Inflammatory macrophage (primary cell): ENCODE measurements around the gene ABCB8.
"Not testable (repeated sequence)": the region's sequence is repeated elsewhere in the genome, so short reads cannot be mapped to it uniquely, and the experiment has no call there.

ENCODE experiments used
- DNase-seq, 2 donors: peaks; one replicate each; pipeline ENCODE4 v3.0.0-alpha.2; 2020 to 2022

Gene ABCB8

GRCh38 chr7:151014950-151015349 lies 13.3 kb upstream of the ABCB8 start:
- DNase-seq, result peak in 1 of 2 donors; percentile 31

- DNase-seq, result no peak
Measured at GRCh38 chr7:151015967-151016366, 12.3 kb upstream of the ABCB8 start.

GRCh38 chr7:151016505-151016904 lies 11.7 kb upstream of the ABCB8 start:
- DNase-seq, result no peak

DNA sequence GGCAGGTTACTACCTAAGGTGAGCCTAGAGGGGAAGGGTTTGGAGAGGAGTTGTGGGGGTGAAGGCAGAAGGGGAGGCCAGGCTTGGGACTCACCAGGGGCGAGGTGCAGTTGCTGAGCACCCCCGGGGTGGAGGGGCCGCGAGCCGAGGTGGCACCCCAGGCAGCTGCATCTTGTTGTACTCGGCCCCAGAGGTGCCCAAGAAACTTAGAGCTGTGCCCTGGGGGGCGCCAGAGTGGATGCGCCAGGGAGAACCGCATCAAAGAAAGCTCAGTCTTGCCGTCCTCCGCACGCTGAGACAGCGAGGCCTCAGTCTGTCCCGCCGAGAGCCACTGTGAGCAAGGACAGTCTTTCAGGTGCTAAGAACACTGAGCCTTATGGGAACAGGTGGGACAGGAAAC lies 11.3 kb upstream of the ABCB8 start:
- DNase-seq, result no peak

DNA sequence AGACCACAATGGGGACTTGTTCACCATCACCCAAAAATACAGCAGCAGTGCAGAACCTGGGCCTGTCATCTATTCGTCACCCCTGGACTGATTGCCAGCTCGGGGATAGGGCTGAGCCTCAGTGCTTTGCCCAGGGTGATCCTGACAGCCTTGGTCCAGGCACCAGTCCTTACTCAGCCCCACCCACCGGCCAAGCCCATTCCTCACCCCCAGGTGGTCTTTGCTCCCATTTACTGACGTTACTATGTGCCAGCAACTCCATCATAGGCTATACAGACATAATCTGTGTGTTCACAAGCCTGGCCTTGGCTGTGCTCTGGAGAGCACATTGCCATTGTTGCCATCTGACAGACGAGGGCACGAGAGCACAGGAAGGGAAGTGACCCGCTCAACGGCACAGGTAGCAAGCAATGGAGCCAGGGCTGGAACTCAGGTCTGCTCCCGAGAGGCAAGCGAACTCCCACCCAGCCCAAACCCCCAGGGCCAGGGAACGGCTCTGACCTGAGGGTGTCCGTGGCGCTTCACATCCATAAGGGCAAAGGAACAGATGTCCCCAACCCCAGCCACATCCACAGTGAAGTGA lies 10.8 kb upstream of the ABCB8 start:
- DNase-seq, result no peak

DNA sequence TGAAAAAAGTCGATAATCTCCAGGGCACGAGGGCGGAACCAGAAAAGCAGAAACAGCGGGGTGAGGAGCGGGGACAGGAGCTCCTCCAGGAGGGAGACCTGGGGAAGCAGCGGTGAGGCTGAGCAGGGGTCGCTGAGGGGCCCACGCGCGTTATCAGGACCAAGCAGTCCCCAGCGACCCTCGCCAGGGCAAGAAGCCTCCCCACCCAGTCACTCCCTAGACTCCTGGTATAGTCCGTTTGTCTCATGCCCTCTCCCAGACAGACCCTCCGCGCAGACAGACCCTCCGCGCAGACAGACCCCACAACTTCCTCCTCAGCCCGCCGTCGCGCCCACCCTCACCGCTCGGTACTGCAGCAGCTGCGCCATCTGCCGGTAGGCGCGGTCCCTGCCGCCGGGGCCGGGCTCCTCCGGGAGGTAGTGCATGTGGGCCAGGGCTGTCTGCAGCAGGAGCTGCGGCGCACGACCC lies 10.3 kb upstream of the ABCB8 start:
- peak; percentile 37 to 44 for DNase-seq

GRCh38 chr7:151018421-151019129 lies 9.7 kb upstream of the ABCB8 start:
- no peak for DNase-seq

- no peak for DNase-seq
Measured at GRCh38 chr7:151019130-151019447, 9.2 kb upstream of the ABCB8 start.

- DNase-seq, result no peak
Measured at GRCh38 chr7:151020231-151020630, 8.0 kb upstream of the ABCB8 start.

DNA sequence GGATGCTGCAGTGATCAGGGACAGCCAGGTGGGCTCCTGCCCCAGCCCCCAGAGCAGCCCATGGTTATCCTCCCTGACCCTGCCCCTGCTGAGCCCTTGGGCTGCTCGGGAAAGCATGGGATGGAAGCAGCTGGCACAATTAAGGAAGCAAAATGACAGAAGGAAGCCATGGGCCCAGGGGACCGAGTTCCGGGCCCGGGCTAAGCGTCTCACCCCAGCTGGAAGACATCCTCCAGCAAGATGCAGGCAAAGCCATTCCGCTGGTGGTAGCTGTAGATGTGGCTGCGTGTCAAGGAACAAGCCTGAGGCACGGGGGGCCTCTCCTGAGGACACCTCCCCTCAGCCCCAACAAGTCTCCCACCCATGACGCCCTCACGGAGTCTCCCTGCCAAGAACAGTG lies 5.0 kb upstream of the ABCB8 start:
- no peak for DNase-seq

DNA sequence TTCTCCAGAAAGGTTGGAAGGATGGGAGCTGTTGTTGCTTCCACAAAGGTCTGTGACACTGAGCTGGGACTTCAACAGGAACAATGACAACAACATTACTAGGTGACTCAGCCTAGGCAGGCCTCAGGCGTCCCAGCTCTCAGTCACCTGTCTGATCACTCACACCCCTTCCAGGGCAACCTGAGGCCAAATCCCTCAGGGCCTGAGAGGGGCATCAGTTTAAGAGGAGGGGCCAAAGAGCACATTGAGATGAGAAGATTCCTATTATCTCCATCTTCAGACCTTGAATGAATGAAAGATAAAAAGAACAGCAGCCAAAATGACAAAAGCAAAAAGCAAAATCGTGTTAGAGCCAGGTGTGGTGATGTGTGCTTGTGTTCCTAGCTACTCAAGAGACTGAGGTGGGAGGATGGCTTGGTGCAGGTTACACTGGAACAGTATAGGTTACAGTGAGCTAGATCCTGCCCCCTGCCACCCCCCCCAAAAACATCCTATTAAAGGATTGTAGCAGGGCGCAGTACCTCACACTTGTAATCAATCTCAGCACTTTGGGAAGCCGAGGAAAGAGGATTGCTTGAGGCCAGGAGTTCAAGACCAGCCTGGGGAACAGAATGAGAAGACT lies 3.7 kb upstream of the ABCB8 start, which contains the start of gene ATG9B:
Gene ATG9B (minus strand): TSS at position 60 of the 622 bp plus-strand sequence. CDS start 71 bp downstream, outside the sequence.
- no peak for DNase-seq

DNA sequence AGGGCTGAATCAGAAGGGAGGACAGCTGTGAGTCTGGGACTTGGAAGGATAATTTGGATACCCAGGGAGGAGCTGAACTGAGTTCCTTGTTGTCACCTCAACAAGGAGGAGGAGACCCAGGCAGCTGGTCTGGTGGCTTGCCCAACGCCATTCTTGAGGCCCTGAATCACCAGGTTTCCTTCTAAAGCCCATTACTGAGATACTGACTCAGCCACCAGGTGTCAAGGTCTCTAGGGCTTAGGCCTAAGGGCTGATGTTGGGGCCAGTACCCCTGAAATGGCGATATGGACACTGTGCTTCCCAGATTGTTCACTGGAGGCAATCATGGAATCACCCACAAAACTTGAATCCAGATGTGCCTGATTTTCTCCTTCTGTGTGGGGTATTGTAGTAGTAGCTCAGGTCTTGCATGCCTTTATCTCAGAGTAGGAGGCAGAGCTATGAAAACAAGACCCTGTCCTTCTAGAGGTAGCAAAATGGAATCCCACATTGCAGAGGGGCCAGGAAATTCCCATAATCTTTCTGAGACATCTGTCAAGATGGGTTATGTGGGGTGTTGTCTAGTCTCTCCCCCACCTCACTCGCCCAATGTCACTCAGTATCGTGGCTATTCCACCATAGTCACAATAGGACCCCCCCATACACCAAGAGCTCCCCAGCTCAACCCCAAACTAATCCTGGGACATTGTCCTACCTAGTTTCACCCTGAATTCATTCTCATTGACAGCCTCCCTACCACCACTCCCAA lies 2.2 kb upstream of the ABCB8 start:
- no peak for DNase-seq

- not testable (repeated sequence) for DNase-seq
Measured at GRCh38 chr7:151026771-151027727, 1.2 kb upstream of the ABCB8 start.

DNA sequence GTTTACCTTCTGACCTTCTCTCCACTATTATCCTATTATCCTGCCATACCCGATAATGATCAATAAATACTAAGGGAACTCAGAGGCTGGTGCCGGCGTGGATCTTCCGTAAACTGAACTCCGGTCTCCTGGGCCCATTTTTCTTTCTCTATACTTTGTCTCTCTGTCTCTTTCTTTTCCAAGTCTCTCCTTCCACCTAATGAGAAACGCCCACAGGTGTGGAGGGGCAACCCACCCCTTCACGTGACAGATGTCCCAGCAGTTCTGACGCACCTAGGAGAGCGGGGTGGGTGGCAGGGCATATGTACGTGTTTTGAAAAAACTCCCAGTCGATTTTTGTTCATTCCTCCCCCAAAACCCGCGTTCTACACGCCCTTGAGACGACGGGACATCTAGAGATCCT lies 521 bp upstream of the ABCB8 start:
- DNase-seq, result not testable (repeated sequence)

DNA sequence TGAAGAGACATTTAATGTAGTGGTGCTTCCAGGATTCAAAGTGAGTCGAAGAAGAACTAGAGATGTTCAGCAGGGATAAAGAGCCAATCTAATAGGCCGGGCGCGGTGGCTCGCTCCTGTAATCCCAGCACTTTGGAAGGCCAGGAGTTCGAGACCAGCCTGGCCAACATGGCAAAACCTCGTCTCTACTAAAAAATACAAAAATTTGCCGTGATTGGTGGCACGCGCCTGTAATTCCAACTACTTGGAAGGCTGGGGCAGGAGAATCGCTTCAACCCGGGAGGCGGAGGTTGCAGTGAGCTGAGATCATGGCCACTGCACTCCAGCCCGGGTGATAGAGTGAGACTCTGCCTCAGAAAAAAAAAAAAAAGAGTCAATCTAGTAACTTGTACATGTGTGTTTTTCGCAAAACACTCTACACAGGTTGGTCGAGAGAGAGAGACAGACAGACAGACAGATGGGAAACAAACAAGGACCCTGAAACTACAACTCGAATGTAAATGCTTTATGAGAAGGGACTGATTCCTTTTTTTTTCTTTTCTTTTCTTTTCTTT lies 775 bp downstream of the ABCB8 start:
- DNase-seq, result no peak

DNA sequence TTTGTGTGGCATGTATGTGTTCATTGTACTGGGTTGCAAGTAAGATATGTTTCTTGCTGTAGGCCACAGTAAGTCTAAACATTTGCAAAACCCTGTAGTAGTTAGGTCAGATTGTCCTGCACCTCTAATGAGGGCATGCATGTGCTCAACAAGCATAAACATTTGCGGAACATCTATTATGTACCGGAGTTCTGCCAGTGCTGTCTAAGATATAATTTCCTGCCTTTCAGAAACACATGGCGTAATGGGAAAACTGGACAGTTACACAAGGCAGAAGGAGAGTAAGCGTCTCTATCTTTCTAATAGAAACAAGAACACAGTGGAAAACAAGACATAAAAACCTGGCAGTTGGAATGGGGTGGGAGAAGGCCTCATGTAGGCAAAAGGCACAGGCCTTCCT lies 2.8 kb downstream of the ABCB8 start:
- no peak for DNase-seq

DNA sequence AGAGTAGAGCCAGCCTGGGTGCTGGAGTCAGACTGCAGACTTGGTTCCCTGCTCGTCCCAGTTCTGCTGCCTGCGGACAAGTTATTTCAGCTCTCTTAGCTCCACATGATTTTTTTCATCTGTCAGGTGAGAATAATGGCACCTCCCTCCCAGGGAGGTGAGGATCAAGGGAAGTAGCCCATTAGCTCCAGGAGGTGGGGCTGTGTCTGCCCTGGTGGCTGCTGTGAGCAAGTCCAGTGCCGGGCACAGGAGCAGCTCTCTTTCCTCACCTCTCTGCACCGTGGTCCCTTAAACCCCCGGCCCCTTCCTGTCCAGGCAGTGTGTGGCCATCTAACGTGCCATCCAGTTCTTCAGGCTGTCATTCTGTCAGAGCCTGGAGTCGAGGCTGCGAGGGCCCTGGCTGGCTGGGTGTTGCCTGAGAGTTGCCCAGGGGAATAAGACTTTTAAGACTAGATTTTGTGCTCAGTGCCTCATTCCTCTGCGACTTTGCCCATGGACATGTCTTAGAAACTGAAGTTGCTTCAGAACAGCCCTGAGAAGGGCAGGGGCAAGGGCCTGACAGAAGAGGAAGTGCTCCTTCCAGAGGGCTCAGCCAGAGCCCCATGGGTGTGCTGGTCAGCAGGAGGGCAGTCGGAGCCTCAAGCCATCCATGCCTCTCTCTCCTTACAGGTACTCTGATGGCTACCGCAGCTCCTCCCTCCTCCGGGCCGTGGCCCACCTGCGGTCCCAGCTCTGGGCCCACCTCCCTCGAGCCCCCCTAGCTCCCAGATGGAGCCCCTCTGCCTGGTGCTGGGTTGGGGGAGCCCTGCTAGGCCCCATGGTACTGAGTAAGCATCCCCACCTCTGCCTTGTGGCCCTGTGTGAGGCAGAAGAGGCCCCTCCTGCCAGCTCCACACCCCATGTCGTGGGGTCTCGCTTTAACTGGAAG lies 5.0 kb downstream of the ABCB8 start:
- DNase-seq, result peak; percentile 66 to 79

DNA sequence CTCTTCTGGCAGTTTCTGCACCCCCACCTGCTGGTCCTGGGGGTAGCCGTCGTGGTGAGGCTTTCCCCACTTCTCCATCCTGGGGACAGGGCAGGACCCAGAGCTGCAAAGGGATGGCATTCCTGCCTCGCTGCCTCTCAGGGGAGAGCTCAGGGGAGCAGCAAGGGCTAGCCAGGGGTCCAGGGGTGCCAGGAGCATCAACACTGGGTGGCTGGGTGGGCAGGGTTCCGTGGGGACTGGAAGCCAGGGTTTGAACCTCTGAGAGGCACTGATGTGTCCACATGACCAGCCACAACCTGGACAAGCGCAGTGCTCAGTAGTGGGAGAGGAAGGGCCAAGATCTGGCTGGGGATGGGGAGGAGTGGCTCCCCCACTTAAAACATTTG lies 5.6 kb downstream of the ABCB8 start:
- no peak for DNase-seq

- no peak for DNase-seq
Measured at GRCh38 chr7:151034312-151035025, 6.2 kb downstream of the ABCB8 start.
